K562 (cell line): ENCODE data around the gene CLIC1. TPM values are rescaled to one million over a fixed set of nuclear protein-coding genes. Genes with fewer than 3 reads are reported as not detected.

Source experiments
- ARHGAP35 ChIP-seq: fragments of 450-650 bp; IDR thresholded peaks from 2 replicates; pipeline ENCODE4 v1.6.1; 2018; ENCODE audit not compliant: partially characterized antibody
- CHD1 ChIP-seq: fragments of 200-600 bp; sonication (generic); IDR thresholded peaks from one replicate; pipeline ENCODE4 v1.6.1; 2012; ENCODE audit warnings: mild to moderate bottlenecking, moderate library complexity, low read length, inconsistent platforms
- E2F3 ChIP-seq: fragments of 250-450 bp; sonication (Bioruptor Pico); IDR thresholded peaks from 2 replicates; pipeline ENCODE4 v1.4.0; 2020; ENCODE audit warnings: mild to moderate bottlenecking
- FOXP1 ChIP-seq: sonication (generic); formaldehyde crosslinking; IDR thresholded peaks from 2 replicates; pipeline ENCODE4 v1.8.0; 2022; ENCODE audit warnings: mild to moderate bottlenecking, missing genetic modification reagents
- HMGXB4 ChIP-seq: sonication (generic); formaldehyde crosslinking; IDR thresholded peaks from 2 replicates; pipeline ENCODE4 v1.8.1; 2023; ENCODE audit warnings: mild to moderate bottlenecking, missing genetic modification reagents
- HNRNPUL1 ChIP-seq: fragments of 200-400 bp; formaldehyde crosslinking; IDR thresholded peaks from 2 replicates; pipeline ENCODE4 v1.6.1; 2017; ENCODE audit warnings: low read length
- JUND ChIP-seq, 2 experiments: IDR thresholded peaks; 2 replicates in 1 of 2; 3 replicates in 1 of 2; pipeline ENCODE4 v1.6.1; 2011; ENCODE audit warnings: borderline replicate concordance in 2 of 2, low read depth in 2 of 2, low read length in 2 of 2, improper control_type of control experiment in 1 of 2, missing biosample characterization in 1 of 2, missing genetic modification characterization in 1 of 2, missing genetic modification reagents in 1 of 2
- LEF1 ChIP-seq: fragments of 450-650 bp; IDR thresholded peaks from 2 replicates; pipeline ENCODE4 v1.6.1; 2016; ENCODE audit warnings: mild to moderate bottlenecking
- NCOR1 ChIP-seq: fragments of 450-650 bp; IDR thresholded peaks from 2 replicates; pipeline ENCODE4 v1.6.1; 2016; ENCODE audit warnings: mild to moderate bottlenecking, moderate library complexity
- NFIC ChIP-seq: fragments of 450-650 bp; IDR thresholded peaks from 2 replicates; pipeline ENCODE4 v1.6.1; 2017; ENCODE audit warnings: mild to moderate bottlenecking, inconsistent platforms
- PHB ChIP-seq: fragments of 250-450 bp; sonication (Bioruptor Pico); IDR thresholded peaks from 2 replicates; pipeline ENCODE4 v1.5.0; 2021
- PTBP1 ChIP-seq: fragments of 200-400 bp; formaldehyde crosslinking; IDR thresholded peaks from 2 replicates; pipeline ENCODE4 v1.6.1; 2017; ENCODE audit warnings: low read depth, low read length
- RBM39 ChIP-seq: fragments of 200-400 bp; formaldehyde crosslinking; optimal IDR thresholded peaks from 2 replicates; pipeline ENCODE3; 2018; ENCODE audit warnings: low read depth, low read length
- SMC3 ChIP-seq: conservative IDR thresholded peaks from 2 replicates; pipeline ENCODE4 v1.6.1; 2011; ENCODE audit warnings: low read depth, low read length, improper control_type of control experiment; ENCODE audit not compliant: insufficient read depth
- SP2 ChIP-seq: IDR thresholded peaks from 2 replicates; pipeline ENCODE4 v1.6.1; 2011; ENCODE audit warnings: mild to moderate bottlenecking, low read depth, low read length, moderate library complexity; ENCODE audit not compliant: poor library complexity, severe bottlenecking; ENCODE audit errors: extremely low read depth
- SUPT5H ChIP-seq: fragments of 450-650 bp; IDR thresholded peaks from 2 replicates; pipeline ENCODE4 v1.6.1; 2016
- ZBTB12 ChIP-seq: fragments of 250-450 bp; sonication (Bioruptor Pico); IDR thresholded peaks from 2 replicates; pipeline ENCODE4 v1.4.0; 2020
- ZBTB7A ChIP-seq: IDR thresholded peaks from 2 replicates; pipeline ENCODE4 v1.6.1; 2011; ENCODE audit warnings: low read depth, mild to moderate bottlenecking, low read length, moderate library complexity, borderline replicate concordance; ENCODE audit not compliant: control insufficient read depth
- ZNF586 ChIP-seq: fragments of 450-650 bp; formaldehyde crosslinking; conservative IDR thresholded peaks from 2 replicates; pipeline ENCODE4 v1.4.0; 2020; ENCODE audit warnings: mild to moderate bottlenecking, moderate library complexity
- ZNF75A ChIP-seq: fragments of 450-650 bp; formaldehyde crosslinking; IDR thresholded peaks from 2 replicates; pipeline ENCODE4 v1.4.0; 2020; ENCODE audit warnings: mild to moderate bottlenecking
- ZZZ3 ChIP-seq: fragments of 450-650 bp; IDR thresholded peaks from 2 replicates; pipeline ENCODE4 v1.6.1; 2016; ENCODE audit warnings: antibody characterized with exemption, mild to moderate bottlenecking, moderate library complexity
- polyA plus RNA-seq, 8 experiments: library from polyadenylated mRNA; depleted of rRNA in 4 of 8; stranded (reverse) in 5 of 8; unstranded in 3 of 8; fragments of >200 nt; fragmentation: Nextera tagmentation in 2 of 8; fragmentation: Illumina TruSeq in 1 of 8; extraction: Ambion mirVana in 2 of 8; extraction: Trizol in 1 of 8; gene quantifications; 2 replicates each; pipeline versions ENCODE4 v1.2.1 to v1.2.3, GENCODE V29; 2011 to 2014; ENCODE audit warnings: inconsistent platforms in 1 of 8, missing spikeins in 1 of 8
- total RNA-seq, 7 experiments: library from RNA; depleted of rRNA in 6 of 7; stranded (reverse); fragments of >200 nt in 6 of 7; fragmentation: Illumina TruSeq in 2 of 7; extraction: Trizol in 2 of 7; gene quantifications; 2 replicates each; pipeline versions ENCODE4 v1.2.1 to v1.2.3, GENCODE V29; 2011 to 2021; ENCODE audit warnings: low replicate concordance in 1 of 7
- TF ChIP-seq, protein P1 (sequence below), 2 experiments: fragments of 200-800 bp in 1 of 2; sonication (Bioruptor generic) in 1 of 2; sonication (generic) in 1 of 2; formaldehyde crosslinking in 1 of 2; IDR thresholded peaks in 1 of 2; conservative IDR thresholded peaks in 1 of 2; 2 replicates each; pipeline versions ENCODE4 v1.5.0 to v1.6.1; 2016 to 2020; ENCODE audit warnings: missing compliant biosample characterization in 1 of 2, missing genetic modification characterization in 1 of 2, missing genetic modification reagents in 1 of 2
- TF ChIP-seq, protein P2 (sequence below): fragments of 450-650 bp; formaldehyde crosslinking; IDR thresholded peaks from 2 replicates; pipeline ENCODE4 v1.4.0; 2020; ENCODE audit warnings: mild to moderate bottlenecking, moderate library complexity

The CLIC1 gene
- total and polyA plus RNA-seq, 9 of the 15 experiments (the other 6 are each of a cell fraction or from before 2014, with no cell fraction given) = 1,267 to 2,419 (median 1,808) TPM

DNA sequence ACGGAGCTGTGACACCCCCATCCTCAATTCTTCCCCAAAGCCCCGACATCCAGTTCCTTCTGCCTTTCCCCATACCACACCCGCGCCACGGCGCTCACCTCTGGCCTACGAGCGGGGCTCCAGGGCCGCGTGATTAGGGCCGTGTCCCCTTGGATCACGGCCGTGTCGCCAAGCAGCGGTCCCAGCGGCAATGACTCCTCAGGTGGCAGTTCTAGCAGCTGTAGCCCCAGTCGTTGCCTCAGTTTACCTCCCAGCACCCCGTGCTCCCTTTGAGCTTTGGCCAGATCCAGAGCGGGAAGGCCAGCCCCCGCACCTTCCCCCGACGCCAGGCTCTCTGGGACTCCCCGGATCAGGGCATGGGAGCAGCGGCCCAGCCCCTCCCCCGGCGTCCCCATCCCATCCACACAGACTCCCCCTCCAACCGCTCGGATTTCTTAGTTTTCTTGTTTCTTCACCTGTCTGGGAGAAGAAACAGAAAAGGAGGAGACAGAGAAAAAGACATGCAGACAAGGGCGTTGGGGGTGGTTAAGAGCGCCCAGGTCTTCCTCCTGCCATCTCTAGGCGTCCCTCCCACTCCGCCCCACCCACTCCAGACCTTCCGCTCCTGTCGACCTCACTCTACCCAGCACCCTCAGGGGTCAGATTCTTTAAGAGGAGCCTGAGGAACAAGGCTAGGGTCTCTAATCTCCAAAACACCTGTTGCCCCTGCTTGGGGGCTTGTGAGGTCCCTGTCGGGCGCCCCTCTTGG is 7.4 kb downstream of the CLIC1 start, which contains the start of gene DDAH2 (continued):
- no peak for TF ChIP-seq ZZZ3
- TF ChIP-seq PHB (CRISPR knock-in tag) = 0 out of 2 replicates have a peak, but pooled peaks have one; percentile 19
- no peak for TF ChIP-seq ZBTB12
- no peak for TF ChIP-seq RBM39
- TF ChIP-seq ZNF586 (CRISPR knock-in tag) = no peak
- TF ChIP-seq SMC3 = 0 out of 2 replicates have a peak, but pooled peaks have one; percentile 7
- TF ChIP-seq ZBTB7A = peak; percentile 99
- no peak; the same call in 1 of the 2 replicates for TF ChIP-seq E2F3 (CRISPR knock-in tag)
- no peak for TF ChIP-seq SUPT5H
- no peak for TF ChIP-seq NCOR1
- TF ChIP-seq, protein P1, sequence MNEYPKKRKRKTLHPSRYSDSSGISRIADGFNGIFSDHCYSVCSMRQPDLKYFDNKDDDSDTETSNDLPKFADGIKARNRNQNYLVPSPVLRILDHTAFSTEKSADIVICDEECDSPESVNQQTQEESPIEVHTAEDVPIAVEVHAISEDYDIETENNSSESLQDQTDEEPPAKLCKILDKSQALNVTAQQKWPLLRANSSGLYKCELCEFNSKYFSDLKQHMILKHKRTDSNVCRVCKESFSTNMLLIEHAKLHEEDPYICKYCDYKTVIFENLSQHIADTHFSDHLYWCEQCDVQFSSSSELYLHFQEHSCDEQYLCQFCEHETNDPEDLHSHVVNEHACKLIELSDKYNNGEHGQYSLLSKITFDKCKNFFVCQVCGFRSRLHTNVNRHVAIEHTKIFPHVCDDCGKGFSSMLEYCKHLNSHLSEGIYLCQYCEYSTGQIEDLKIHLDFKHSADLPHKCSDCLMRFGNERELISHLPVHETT (CRISPR knock-in tag; conservative IDR thresholded peaks at IDR 0.05 in 1 of 2, IDR thresholded peaks at IDR 0.05 in 1 of 2) = no peak
- TF ChIP-seq, protein P2, sequence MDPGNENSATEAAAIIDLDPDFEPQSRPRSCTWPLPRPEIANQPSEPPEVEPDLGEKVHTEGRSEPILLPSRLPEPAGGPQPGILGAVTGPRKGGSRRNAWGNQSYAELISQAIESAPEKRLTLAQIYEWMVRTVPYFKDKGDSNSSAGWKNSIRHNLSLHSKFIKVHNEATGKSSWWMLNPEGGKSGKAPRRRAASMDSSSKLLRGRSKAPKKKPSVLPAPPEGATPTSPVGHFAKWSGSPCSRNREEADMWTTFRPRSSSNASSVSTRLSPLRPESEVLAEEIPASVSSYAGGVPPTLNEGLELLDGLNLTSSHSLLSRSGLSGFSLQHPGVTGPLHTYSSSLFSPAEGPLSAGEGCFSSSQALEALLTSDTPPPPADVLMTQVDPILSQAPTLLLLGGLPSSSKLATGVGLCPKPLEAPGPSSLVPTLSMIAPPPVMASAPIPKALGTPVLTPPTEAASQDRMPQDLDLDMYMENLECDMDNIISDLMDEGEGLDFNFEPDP (CRISPR knock-in tag) = no peak
- TF ChIP-seq SP2 = peak; percentile 11
- TF ChIP-seq ARHGAP35 = peak; percentile 11
- peak; percentile 15; the same call in 1 of the 2 replicates for TF ChIP-seq HMGXB4 (CRISPR knock-in tag)
- no peak for TF ChIP-seq ZNF75A
- peak; percentile 84 for TF ChIP-seq HNRNPUL1
- no peak for TF ChIP-seq NFIC
- TF ChIP-seq PTBP1 = no peak
- TF ChIP-seq LEF1 = no peak
- TF ChIP-seq CHD1 = peak; percentile 76
- TF ChIP-seq JUND (IDR thresholded peaks at IDR 0.05; ENCODE audit: borderline replicate concordance, low read depth, low read length) = no peak
- TF ChIP-seq JUND (tag; IDR thresholded peaks at IDR 0.05; ENCODE audit: borderline replicate concordance, low read depth, low read length) = no peak; the same call in 2 of the 3 replicates
- peak; percentile 8; the same call in 1 of the 2 replicates for TF ChIP-seq FOXP1 (CRISPR knock-in tag)
